Measurements from ENCODE around the gene RCVRN. TPM values are rescaled to one million over a fixed set of nuclear protein-coding genes. Genes with fewer than 3 reads are reported as not detected.

Gene RCVRN
- total and polyA plus RNA-seq, 2 of the 4 experiments (the other 2 are of a cell fraction), result not detected

GRCh38 chr17:9850151-9850550 is 54.9 kb downstream of the RCVRN start:
- no peak overlapping the region for H2BK120ac ChIP-seq (ENCODE audit: low read depth, low read length)
- dilution Hi-C loops (cut with HindIII; ENCODE audit: low sequenced_read_pairs, unreplicated experiment) (no loop called here), intact Hi-C loops (cut with micrococcal nuclease) (no loop called here), in situ Hi-C loops (cut with MboI; ENCODE audit: low sequenced_read_pairs) (no loop called here)
- no peak overlapping the region for H2BK20ac ChIP-seq (ENCODE audit: low read depth, low read length)
- no peak overlapping the region for H2BK5ac ChIP-seq (ENCODE audit: low read depth, low read length, poor library complexity, severe bottlenecking)
- ATAC-seq (ENCODE audit: low read depth), result no peak
- no peak overlapping the region for H4K8ac ChIP-seq (ENCODE audit: low read depth in 2 of 2, low read length in 2 of 2)
- no peak overlapping the region for H3K56ac ChIP-seq (ENCODE audit: extremely low read depth, insufficient read depth, low read length)
- ChIA-PET CTCF (interaction anchor here (0.6 kb wide), 2 partner anchors 56 to 274 kb away, joined by 3 to 6 read pairs; partner anchors contain the start of gene CFAP52), POLR2A (ENCODE audit: unreplicated experiment) (no interaction called here)
- H3K14ac ChIP-seq (replicated peaks; ENCODE audit: low read depth, low read length), result no peak overlapping the region
- no peak for DNase-seq
- H4K91ac ChIP-seq (ENCODE audit: insufficient read depth, low read depth, low read length), result no peak overlapping the region
- H3K4ac ChIP-seq (ENCODE audit: low read depth, low read length), result no peak overlapping the region
- no peak overlapping the region for H4K5ac ChIP-seq (ENCODE audit: low read depth, low read length)
- H3K9ac ChIP-seq (ENCODE audit: low read depth, low read length), result no peak overlapping the region
- no peaks in the 10 kb centered on the region for H3K36me3 ChIP-seq (ENCODE audit: control insufficient read depth, insufficient read depth, low read length)
- 40% methylated on average over 1 of the region's 5 CpGs; no CpG with 5 or more reads in 1 of the 2 experiments for WGBS, 2 experiments (ENCODE audit: extremely low coverage in 2 of 2, insufficient read length in 1 of 2)
- H3K23ac ChIP-seq (ENCODE audit: low read depth, low read length), result no peak overlapping the region
- no peak overlapping the region for H2AK9ac ChIP-seq (replicated peaks; ENCODE audit: low read depth, low read length, poor library complexity)
- BruUV-seq (replicated peaks), result no TSS peak
- no peaks in the 10 kb centered on the region for H3K27me3 ChIP-seq (ENCODE audit: control insufficient read depth, insufficient read depth, low read length)
- H4K20me1 ChIP-seq (ENCODE audit: insufficient read depth, low read length), result no peaks in the 10 kb centered on the region
- no peak overlapping the region for H2AK5ac ChIP-seq (ENCODE audit: low read depth, low read length)
- no peak overlapping the region for H3K18ac ChIP-seq (ENCODE audit: low read depth, low read length)
- no peak overlapping the region for H3K27ac ChIP-seq (ENCODE audit: insufficient read depth, low read length)
- H3K4me1 ChIP-seq (ENCODE audit: control insufficient read depth, insufficient read depth, low read length), result no peaks in the 10 kb centered on the region
- TF ChIP-seq FOS (IDR thresholded peaks at IDR 0.05; ENCODE audit: low read depth, low read length) (no peak), SMC3 (IDR thresholded peaks at IDR 0.05; ENCODE audit: low read depth, low read length) (no peak)
- no peak overlapping the region for H3K4me2 ChIP-seq (ENCODE audit: low read depth, low read length)
- H3K4me3 ChIP-seq (ENCODE audit: insufficient read depth, low read depth, low read length), result no peak overlapping the region
- H3K79me1 ChIP-seq (ENCODE audit: low read depth in 1 of 2, low read length in 2 of 2), result no peaks in the 10 kb centered on the region
- H3K9me3 ChIP-seq (ENCODE audit: control insufficient read depth, insufficient read depth, low read length), result no peaks in the 10 kb centered on the region
- no peaks in the 10 kb centered on the region; the same call in 1 of the 2 replicates for H3K9me1 ChIP-seq (ENCODE audit: insufficient read depth, low read length)
- no peak overlapping the region for H2AFZ ChIP-seq (replicated peaks; ENCODE audit: low read length, poor library complexity)
- H2BK15ac ChIP-seq (ENCODE audit: low read depth, low read length), result no peak overlapping the region

Other genes starting within 250 kb of the RCVRN start
- gene DHRS7C, start 113.7 kb downstream of the RCVRN start, total RNA-seq (2012; rRNA removed), result not detected in 2 replicates
- not detected in 2 replicates for gene DHRS7C, start 113.7 kb downstream of the RCVRN start, polyA plus RNA-seq (2012; rRNA removed)
- gene GSG1L2, start 83.2 kb downstream of the RCVRN start, total RNA-seq (2012; rRNA removed), result not detected in 2 replicates
- gene GSG1L2, start 83.2 kb downstream of the RCVRN start, polyA plus RNA-seq (2012; rRNA removed), result not detected in 2 replicates
- gene GLP2R, start 79.3 kb downstream of the RCVRN start, total RNA-seq (2012; rRNA removed), result under 0.01 TPM in 1 of 2 replicates, not detected in the other
- gene GLP2R, start 79.3 kb downstream of the RCVRN start, polyA plus RNA-seq (2012; rRNA removed), result 0.07 and 0.09 TPM in 2 replicates

Measured in IMR-90 (cell line).